ENCODE data around the gene NODAL. TPM values are rescaled to one million over a fixed set of nuclear protein-coding genes. Genes with fewer than 3 reads are reported as not detected.

The NODAL gene
- total RNA-seq, 1 donor from 2014 or later = not detected

- no peak for DNase-seq
- H3K36me3 Mint-ChIP-seq (ENCODE audit: unreplicated experiment) = no peaks in the 10 kb centered on the region
- peaks cover 3% of the 10 kb centered on the region for H3K4me1 Mint-ChIP-seq (ENCODE audit: low read depth, unreplicated experiment)
- H3K27me3 Mint-ChIP-seq (ENCODE audit: unreplicated experiment) = peaks cover 11% of the 10 kb centered on the region
- H3K4me3 Mint-ChIP-seq (ENCODE audit: unreplicated experiment) = no peak overlapping the region
- no peak for TF ChIP-seq CTCF (IDR thresholded peaks at IDR 0.05; ENCODE audit: partially characterized antibody, unreplicated experiment)
- H3K9me3 Mint-ChIP-seq (ENCODE audit: unreplicated experiment) = peaks cover 3% of the 10 kb centered on the region
- H3K27ac Mint-ChIP-seq (ENCODE audit: unreplicated experiment) = no peak overlapping the region
These were observed 4.5 kb upstream of the NODAL start for GRCh38 chr10:70445718-70446657.

- Mint-ChIP-seq H3K27me3 (ENCODE audit: unreplicated experiment) (peaks cover 18% of the 10 kb centered on the region), H3K27ac (ENCODE audit: unreplicated experiment) (no peak overlapping the region), H3K4me1 (ENCODE audit: low read depth, unreplicated experiment) (peaks cover 7% of the 10 kb centered on the region), H3K4me3 (ENCODE audit: unreplicated experiment) (no peak overlapping the region), H3K9me3 (ENCODE audit: unreplicated experiment) (peaks cover 3% of the 10 kb centered on the region), H3K36me3 (ENCODE audit: unreplicated experiment) (no peaks in the 10 kb centered on the region)
- no peak for TF ChIP-seq CTCF (IDR thresholded peaks at IDR 0.05; ENCODE audit: partially characterized antibody, unreplicated experiment)
- DNase-seq = no peak
These were observed 3.3 kb upstream of the NODAL start for GRCh38 chr10:70444744-70445143.

DNA sequence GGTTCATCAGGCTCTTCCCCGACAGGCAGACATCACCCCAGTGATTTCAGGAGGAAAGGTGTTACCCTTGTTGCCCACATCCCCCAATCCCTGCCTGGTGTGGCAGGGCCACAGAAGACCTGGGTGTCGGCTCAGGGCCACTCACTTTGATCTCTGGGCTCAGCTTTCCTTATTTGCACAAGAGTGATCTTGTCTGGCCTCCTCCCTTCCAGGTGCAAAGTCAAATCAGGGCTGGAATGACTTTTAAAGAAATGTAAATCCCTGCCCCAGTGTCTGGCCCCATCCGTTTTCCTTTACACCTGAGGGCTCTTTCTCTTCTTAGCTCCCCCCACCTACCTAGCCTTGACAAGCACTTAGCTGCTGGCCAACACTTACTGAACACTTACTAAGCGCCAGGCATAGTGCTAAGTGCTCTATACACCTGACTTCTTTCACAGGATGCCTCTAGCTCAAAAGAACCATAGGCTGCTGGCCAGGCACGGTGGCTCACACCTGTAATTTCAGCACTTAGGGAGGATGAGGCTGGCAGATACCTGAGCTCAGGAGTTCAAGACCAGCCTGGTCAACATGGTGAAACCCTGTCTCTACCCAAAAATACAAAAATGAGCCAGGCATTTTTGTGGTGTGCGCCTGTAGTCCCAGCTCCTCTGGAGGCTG, 979 bp upstream of the NODAL start:
- Mint-ChIP-seq H3K4me1 (ENCODE audit: low read depth, unreplicated experiment) (peaks cover 7% of the 10 kb centered on the region), H3K9me3 (ENCODE audit: unreplicated experiment) (peaks cover 3% of the 10 kb centered on the region), H3K36me3 (ENCODE audit: unreplicated experiment) (no peaks in the 10 kb centered on the region), H3K27me3 (ENCODE audit: unreplicated experiment) (peaks cover 24% of the 10 kb centered on the region), H3K27ac (ENCODE audit: unreplicated experiment) (no peak overlapping the region), H3K4me3 (ENCODE audit: unreplicated experiment) (peak overlapping the region; percentile 40)
- DNase-seq = no peak
- no peak for TF ChIP-seq CTCF (IDR thresholded peaks at IDR 0.05; ENCODE audit: partially characterized antibody, unreplicated experiment)

- Mint-ChIP-seq H3K27ac (ENCODE audit: unreplicated experiment) (no peak overlapping the region), H3K27me3 (ENCODE audit: unreplicated experiment) (peaks cover 24% of the 10 kb centered on the region), H3K4me3 (ENCODE audit: unreplicated experiment) (no peak overlapping the region), H3K9me3 (ENCODE audit: unreplicated experiment) (peaks cover 3% of the 10 kb centered on the region), H3K4me1 (ENCODE audit: low read depth, unreplicated experiment) (peaks cover 7% of the 10 kb centered on the region), H3K36me3 (ENCODE audit: unreplicated experiment) (no peaks in the 10 kb centered on the region)
- no peak for TF ChIP-seq CTCF (IDR thresholded peaks at IDR 0.05; ENCODE audit: partially characterized antibody, unreplicated experiment)
- peak; percentile 26 for DNase-seq
These were observed 421 bp upstream of the NODAL start for GRCh38 chr10:70441895-70442309.
